LHCN-M2 (cell line): ENCODE results near the gene TMEM220. TPM values are rescaled to one million over a fixed set of nuclear protein-coding genes. Genes with fewer than 3 reads are reported as not detected.

ENCODE experiments used
- DNase-seq: peaks from one replicate; pipeline ENCODE4 v3.0.0-alpha.2; 2012; ENCODE audit warnings: low read depth
- total RNA-seq: library from RNA; depleted of rRNA; stranded (reverse); fragments of >200 nt; gene quantifications from 2 replicates; pipeline ENCODE4 v1.2.3, GENCODE V29; 2014; rRNA removed

The TMEM220 gene
- total RNA-seq, 1 experiment from 2014 or later, result 2.4 TPM

DNA sequence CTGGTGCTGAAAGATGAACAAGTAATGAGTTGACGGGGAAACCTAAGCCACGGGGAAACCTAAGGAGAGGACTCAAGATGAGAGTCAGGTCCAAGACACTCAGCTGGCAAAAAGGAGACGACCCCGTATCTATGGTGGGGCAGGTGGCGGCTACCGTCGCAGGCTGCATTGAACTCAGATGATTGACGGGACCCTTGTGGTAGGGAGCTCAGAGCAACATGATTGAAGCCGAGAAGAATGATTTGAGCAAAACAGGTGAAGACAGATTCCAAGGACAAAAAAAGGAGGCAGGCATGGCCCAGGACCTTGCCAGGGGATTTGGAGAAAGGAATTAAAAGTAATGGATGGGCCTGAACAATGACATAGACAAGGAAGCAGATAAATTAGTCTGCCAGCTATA, 65.3 kb downstream of the TMEM220 start:
- no peak for DNase-seq

Other genes with a start within 250 kb of the TMEM220 start
- gene MYH1, start 211.5 kb downstream of the TMEM220 start, total RNA-seq, result not detected in 2 replicates
- 0.06 and 0.11 TPM in 2 replicates for gene MYH2, start 180.4 kb downstream of the TMEM220 start, total RNA-seq
- gene MYH3, start 72.7 kb downstream of the TMEM220 start, total RNA-seq, result 0.19 and 0.40 TPM in 2 replicates
- 37.0 and 40.7 TPM in 2 replicates for gene SCO1, start 32.5 kb downstream of the TMEM220 start, total RNA-seq
- gene ADPRM, start 32.4 kb downstream of the TMEM220 start, total RNA-seq, result 7.3 and 9.4 TPM in 2 replicates
- not detected in 2 replicates for gene TMEM238L, start 74.1 kb upstream of the TMEM220 start, total RNA-seq
- gene PIRT, start 108.1 kb upstream of the TMEM220 start, total RNA-seq, result not detected in 2 replicates